ENCODE results near the gene EDEM2. TPM values are rescaled to one million over a fixed set of nuclear protein-coding genes. Genes with fewer than 3 reads are reported as not detected.
A peak's percentile ranks its signal among the peaks of the same experiment; 100 is the strongest.
"Not testable (repeated sequence)": the region's sequence is repeated elsewhere in the genome, so short reads cannot be mapped to it uniquely, and the experiment has no call there.

Gene EDEM2
- polyA plus RNA-seq, 1 donor: 16.6 TPM

DNA sequence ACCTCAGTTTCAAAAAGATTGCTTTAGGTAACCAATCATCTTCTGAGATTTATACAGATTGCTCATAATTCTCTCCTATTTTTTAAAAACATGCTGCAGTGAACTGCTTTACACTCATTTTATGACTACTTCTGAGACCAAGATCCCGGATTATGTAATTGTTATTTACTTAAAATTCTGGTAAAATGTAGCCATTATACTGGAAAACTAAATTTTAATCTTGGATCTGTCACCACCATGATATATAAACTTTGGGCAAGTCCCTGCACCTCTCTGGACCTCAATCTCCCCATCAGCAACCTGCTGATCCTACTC, 24.3 kb upstream of the EDEM2 start:
- no peak for DNase-seq

GRCh38 chr20:35168701-35169409, 21.7 kb upstream of the EDEM2 start:
- DNase-seq: not testable (repeated sequence)

GRCh38 chr20:35167787-35168186, 20.7 kb upstream of the EDEM2 start:
- DNase-seq: no peak

- no peak for DNase-seq
These were observed 19.2 kb upstream of the EDEM2 start for GRCh38 chr20:35166242-35166830.

GRCh38 chr20:35165221-35166185, 18.4 kb upstream of the EDEM2 start:
- DNase-seq: no peak

GRCh38 chr20:35164531-35164930, 17.4 kb upstream of the EDEM2 start:
- not testable (repeated sequence) for DNase-seq

DNA sequence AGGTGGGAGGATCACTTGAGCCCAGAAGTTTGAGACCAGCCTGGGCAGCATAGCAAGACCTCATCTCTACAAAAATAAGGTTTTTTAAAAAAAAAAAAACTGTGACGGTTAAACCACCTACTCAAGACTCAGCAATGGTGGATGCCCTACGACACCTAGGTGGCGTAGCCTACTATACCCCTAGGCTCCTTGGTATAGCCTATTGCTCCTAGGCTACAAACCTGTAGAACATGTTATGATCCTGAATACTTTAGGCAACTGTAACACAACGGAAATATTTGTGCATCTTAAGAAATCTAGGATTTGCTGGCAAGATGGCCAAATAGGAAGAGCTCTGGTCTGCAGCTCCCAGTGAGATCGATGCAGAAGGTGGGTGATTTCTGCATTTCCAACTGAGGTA, 13.2 kb upstream of the EDEM2 start:
- not testable (repeated sequence) for DNase-seq

DNA sequence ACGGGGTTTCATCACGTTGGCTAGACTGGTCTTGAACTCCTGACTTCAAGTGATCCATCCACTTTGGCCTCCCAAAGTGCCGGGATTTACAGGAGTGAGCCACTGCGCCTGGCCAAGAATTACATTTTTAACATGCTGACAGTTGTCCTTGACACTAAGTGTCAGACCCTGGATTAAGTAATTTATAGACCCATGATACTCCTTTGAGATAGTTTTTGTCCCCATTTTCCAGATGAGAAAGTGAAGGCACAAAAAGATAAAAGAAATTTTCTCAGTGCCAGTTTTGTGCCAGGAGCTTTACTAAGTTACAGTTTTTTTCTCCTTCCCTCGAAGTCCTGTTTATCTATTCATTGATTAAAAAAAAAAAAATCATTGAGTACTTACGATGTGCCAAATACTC, 9.8 kb upstream of the EDEM2 start:
- DNase-seq: no peak

DNA sequence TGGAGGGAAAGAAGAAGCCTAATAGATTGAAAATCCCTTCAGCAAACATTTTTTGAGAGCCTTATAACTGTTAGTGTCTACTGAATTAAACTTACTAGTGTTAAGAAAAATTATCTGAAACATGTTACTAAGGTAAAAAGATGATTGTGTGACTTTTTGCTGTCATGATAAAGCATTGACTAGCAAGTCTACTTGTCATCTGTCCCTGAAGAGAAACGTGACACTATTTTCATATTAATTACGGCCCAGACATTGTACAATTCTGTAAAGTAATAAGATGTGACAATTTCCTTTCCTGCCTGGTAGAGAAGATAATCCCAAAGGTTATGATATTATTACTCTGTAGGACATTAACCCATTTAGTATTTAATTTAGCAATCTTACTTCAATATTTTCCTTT, 8.8 kb upstream of the EDEM2 start:
- DNase-seq: no peak

DNA sequence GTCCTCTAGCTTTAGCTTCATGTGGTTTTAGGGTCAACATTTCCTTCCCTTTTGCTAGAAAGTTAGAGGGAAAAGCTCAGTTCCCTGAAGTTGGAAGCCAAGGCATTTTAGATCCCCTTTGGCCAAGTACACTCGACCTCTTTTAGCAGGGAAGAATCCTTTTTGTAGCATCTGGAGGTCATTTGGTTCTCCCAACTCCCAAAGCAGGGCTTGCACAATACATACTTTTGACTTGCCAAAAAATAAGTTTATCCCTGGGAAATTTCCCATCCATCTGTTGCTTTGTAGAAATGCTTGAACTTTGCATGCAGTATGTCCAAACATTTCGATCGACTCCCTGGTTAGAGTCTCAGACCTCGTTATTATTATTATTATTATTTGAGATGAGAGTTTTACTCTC, 4.6 kb upstream of the EDEM2 start:
- no peak for DNase-seq

DNA sequence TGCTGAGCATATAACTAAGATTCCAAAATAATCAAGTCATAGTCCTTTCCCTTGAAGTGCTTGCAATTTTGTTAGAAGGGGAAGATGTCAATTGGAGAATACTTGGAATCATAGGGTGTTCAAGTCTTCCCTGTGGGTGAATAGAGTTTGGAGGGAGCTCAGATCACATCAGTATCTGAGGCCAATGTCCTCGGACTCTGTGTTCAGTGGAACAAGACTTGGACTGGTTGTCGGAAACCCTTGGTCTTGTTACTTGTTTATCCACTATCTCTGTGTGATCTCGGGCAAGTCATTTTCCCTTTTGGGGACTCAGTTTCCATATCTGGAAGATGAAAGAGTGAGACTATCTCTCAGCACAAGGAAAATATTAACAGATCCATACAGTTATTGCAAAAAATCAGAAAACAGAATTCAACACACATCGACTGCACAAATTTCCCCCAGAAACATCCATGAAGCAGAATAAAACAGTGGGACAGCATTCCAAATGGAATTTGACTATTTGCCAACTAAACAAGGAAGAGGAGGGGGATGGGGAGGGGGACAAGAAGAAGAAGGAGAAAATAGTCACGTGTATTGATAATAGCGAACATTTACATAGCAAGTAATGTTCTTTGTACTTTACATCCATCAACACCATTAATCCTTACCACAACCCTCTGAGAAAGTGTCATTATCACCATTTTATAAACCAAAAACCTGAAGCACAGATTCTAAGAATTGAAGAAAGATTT, 3.9 kb upstream of the EDEM2 start:
- no peak for DNase-seq

GRCh38 chr20:35147575-35148071, 487 bp upstream of the EDEM2 start:
- DNase-seq: not testable (repeated sequence)

DNA sequence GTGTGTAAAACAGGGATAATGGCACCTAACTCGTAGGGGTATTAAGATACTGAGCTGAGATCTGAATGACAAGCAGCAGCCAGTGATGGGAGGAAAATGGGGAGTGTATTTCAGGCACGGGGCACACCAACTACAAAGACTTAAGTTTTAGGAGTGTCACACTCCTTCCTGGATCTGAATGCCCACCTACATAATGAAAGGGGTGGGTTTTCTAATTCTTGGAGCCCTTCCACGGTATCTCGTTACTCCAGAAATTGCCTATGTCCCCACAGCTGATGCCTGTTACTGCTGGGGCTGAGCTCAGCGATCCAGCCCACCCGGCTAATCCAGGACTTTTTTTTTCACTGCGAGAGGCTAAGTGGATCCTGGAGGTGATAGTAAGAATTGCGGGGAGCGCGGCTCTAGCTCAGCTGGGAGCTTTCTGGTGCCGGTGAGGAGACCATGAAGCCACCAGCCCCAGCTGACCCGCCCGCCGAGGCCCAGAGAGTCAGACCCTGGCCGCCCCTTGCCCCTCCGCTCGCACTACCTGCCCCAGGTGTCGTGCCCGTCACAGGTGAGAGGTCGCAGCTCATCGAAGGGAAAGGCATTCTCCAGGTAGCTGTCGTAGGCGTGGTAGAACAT, 727 bp downstream of the EDEM2 start:
- peak; percentile 13 for DNase-seq

GRCh38 chr20:35145141-35145564, 2.0 kb downstream of the EDEM2 start:
- DNase-seq: peak; percentile 26

GRCh38 chr20:35144694-35145093, 2.4 kb downstream of the EDEM2 start:
- DNase-seq: no peak

GRCh38 chr20:35135867-35136586, 11.1 kb downstream of the EDEM2 start:
- DNase-seq: no peak

DNA sequence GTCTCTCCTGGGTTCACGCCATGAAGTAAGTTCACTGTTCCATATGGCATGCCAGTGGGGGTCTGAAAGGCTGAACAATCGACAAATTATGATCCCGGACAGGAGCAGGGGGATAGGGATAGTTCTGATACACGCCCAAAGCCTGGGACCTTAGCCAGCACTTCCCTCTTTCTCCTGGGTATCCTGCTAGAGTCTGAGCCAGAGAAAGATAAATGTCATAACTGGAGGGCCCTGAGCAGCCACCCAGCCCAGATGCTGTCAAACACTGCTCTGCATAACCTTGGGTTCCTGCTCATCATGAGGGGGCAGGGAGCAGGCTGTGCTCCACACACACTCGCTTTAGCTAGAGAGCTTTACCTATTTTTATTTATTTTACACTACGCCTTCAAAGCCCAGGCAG, 12.3 kb downstream of the EDEM2 start:
- DNase-seq: no peak

DNA sequence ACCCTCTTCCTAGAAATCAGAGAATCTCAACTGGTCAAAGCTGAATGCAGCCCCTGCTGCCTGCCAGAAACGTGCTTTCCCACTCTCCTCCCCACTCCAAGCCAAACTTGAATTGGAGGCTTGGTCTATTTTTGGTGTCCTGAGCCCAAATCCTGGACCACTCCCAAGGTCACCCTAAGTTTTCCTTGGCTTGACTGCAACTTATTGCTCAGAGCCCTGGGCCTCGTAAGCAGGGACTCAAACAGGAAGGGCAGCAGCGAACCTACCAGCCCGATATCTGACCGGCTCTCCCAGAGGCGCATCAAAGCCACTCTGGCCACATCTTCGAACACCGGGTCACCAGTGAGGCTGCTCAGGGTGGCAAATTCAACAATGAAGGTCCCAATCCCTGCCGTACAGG, 12.7 kb downstream of the EDEM2 start:
- no peak for DNase-seq

GRCh38 chr20:35133735-35134134, 13.4 kb downstream of the EDEM2 start:
- DNase-seq: no peak

- DNase-seq: no peak
These were observed 14.1 kb downstream of the EDEM2 start for GRCh38 chr20:35133031-35133430.

GRCh38 chr20:35131934-35132333, 15.2 kb downstream of the EDEM2 start:
- no peak for DNase-seq

Data from left kidney (tissue), 2 donors.